ENCODE results near the gene PCYOX1L.

PCYOX1L gene

GRCh38 chr5:149333711-149334443, 24.0 kb upstream of the PCYOX1L start:
- TF ChIP-seq CTCF (IDR thresholded peaks at IDR 0.05; ENCODE audit: extremely low read depth, insufficient read depth, missing control alignments): no peak
- in situ Hi-C loops (cut with MboI; ENCODE audit: low pct_unique_long_range_greater_than_20kb, low sequenced_read_pairs, unreplicated experiment): no loop called here
- no peak for DNase-seq (ENCODE audit: low spot score)

- no peak for TF ChIP-seq CTCF (IDR thresholded peaks at IDR 0.05; ENCODE audit: extremely low read depth, insufficient read depth, missing control alignments)
- in situ Hi-C loops (cut with MboI; ENCODE audit: low pct_unique_long_range_greater_than_20kb, low sequenced_read_pairs, unreplicated experiment): no loop called here
- no peak for DNase-seq (ENCODE audit: low spot score)
These were observed 20.1 kb upstream of the PCYOX1L start for GRCh38 chr5:149337736-149338135.

GRCh38 chr5:149338364-149338763, 19.5 kb upstream of the PCYOX1L start:
- DNase-seq (ENCODE audit: low spot score): no peak
- no peak for TF ChIP-seq CTCF (IDR thresholded peaks at IDR 0.05; ENCODE audit: extremely low read depth, insufficient read depth, missing control alignments)
- in situ Hi-C loops (cut with MboI; ENCODE audit: low pct_unique_long_range_greater_than_20kb, low sequenced_read_pairs, unreplicated experiment): no loop called here

GRCh38 chr5:149340920-149341319, 16.9 kb upstream of the PCYOX1L start:
- DNase-seq (ENCODE audit: low spot score): no peak

GRCh38 chr5:149341876-149342275, 16.0 kb upstream of the PCYOX1L start:
- no peak for TF ChIP-seq CTCF (IDR thresholded peaks at IDR 0.05; ENCODE audit: extremely low read depth, insufficient read depth, missing control alignments)
- no peak for DNase-seq (ENCODE audit: low spot score)
- in situ Hi-C loops (cut with MboI; ENCODE audit: low pct_unique_long_range_greater_than_20kb, low sequenced_read_pairs, unreplicated experiment): no loop called here

More at GRCh38 chr5:149340920-149341319, 16.9 kb upstream of the PCYOX1L start:
- no peak for TF ChIP-seq CTCF (IDR thresholded peaks at IDR 0.05; ENCODE audit: extremely low read depth, insufficient read depth, missing control alignments)
- in situ Hi-C loops (cut with MboI; ENCODE audit: low pct_unique_long_range_greater_than_20kb, low sequenced_read_pairs, unreplicated experiment): no loop called here

- no peak for TF ChIP-seq CTCF (IDR thresholded peaks at IDR 0.05; ENCODE audit: extremely low read depth, insufficient read depth, missing control alignments)
- in situ Hi-C loops (cut with MboI; ENCODE audit: low pct_unique_long_range_greater_than_20kb, low sequenced_read_pairs, unreplicated experiment): no loop called here
- no peak for DNase-seq (ENCODE audit: low spot score)
These were observed 13.7 kb upstream of the PCYOX1L start for GRCh38 chr5:149344151-149344550.
